SJSA1 (cell line): ENCODE results near the gene MS4A1. TPM values are rescaled to one million over a fixed set of nuclear protein-coding genes. Genes with fewer than 3 reads are reported as not detected.

Experiments used
- DNase-seq, 2 experiments: peaks; one replicate each; pipeline ENCODE4 v3.0.0-alpha.2; 2015 to 2020; ENCODE audit warnings: low spot score in 2 of 2, low read depth in 1 of 2
- H3K27ac ChIP-seq: fragments of 250-450 bp; sonication (Bioruptor Pico); 2 replicates; pipeline ENCODE4 v1.5.1; 2020; ENCODE audit warnings: mild to moderate bottlenecking, moderate library complexity
- H3K27me3 ChIP-seq: fragments of 250-450 bp; sonication (Bioruptor Pico); replicated peaks from 2 replicates; pipeline ENCODE4 v1.5.1; 2020; ENCODE audit warnings: mild to moderate bottlenecking, moderate library complexity
- H3K36me3 ChIP-seq: fragments of 250-450 bp; sonication (Bioruptor Pico); 2 replicates; pipeline ENCODE4 v1.5.1; 2020; ENCODE audit warnings: mild to moderate bottlenecking
- H3K4me1 ChIP-seq: fragments of 250-450 bp; sonication (Bioruptor Pico); replicated peaks from 2 replicates; pipeline ENCODE4 v1.6.1; 2021; ENCODE audit warnings: mild to moderate bottlenecking
- H3K4me3 ChIP-seq: fragments of 250-450 bp; sonication (Bioruptor Pico); 2 replicates; pipeline ENCODE4 v1.5.1; 2020; ENCODE audit warnings: mild to moderate bottlenecking
- H3K9me3 ChIP-seq: fragments of 250-450 bp; sonication (Bioruptor Pico); replicated peaks from 2 replicates; pipeline ENCODE4 v1.5.1; 2020; ENCODE audit warnings: mild to moderate bottlenecking
- total RNA-seq: library from RNA; depleted of rRNA; stranded (reverse); fragments of >200 nt; shearing (Covaris generic); gene quantifications from 2 replicates; pipeline ENCODE4 v1.2.3, GENCODE V29; 2014; rRNA removed

Gene MS4A1
- total RNA-seq, 1 experiment from 2014 or later: not detected

DNA sequence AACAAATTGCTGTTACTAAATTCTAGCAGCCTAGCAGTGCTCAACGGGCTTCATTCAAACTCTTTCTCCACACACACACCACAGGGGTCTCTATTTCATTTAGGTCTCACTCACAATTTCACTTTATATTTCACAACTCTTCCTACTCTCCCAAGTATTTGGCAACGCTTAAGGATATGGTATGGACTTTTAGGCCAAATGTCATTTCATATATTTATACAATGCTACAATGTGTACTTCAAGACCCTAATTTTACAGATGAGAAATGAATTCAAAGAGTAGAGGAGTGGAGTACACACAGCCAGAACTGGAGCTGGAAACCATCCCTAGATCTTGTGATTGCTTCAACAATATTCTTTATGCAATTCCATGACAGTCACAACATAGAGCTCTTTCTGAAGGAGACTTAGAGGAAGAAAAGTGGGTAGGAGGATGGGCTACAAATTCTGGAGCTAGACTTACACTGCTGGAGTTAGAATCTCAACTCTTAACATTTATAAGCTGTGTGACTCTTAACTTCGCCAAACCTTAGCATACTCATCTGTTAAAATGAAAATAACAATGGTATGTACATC is 57.1 kb downstream of the MS4A1 start:
- H3K36me3 ChIP-seq: no peaks in the 10 kb centered on the region
- no peaks in the 10 kb centered on the region for H3K4me1 ChIP-seq
- no peak for DNase-seq
- no peak overlapping the region for H3K27ac ChIP-seq
- no peak overlapping the region for H3K4me3 ChIP-seq
- peaks cover 14% of the 10 kb centered on the region; the same call in 1 of the 2 replicates for H3K27me3 ChIP-seq
- no peaks in the 10 kb centered on the region for H3K9me3 ChIP-seq

DNA sequence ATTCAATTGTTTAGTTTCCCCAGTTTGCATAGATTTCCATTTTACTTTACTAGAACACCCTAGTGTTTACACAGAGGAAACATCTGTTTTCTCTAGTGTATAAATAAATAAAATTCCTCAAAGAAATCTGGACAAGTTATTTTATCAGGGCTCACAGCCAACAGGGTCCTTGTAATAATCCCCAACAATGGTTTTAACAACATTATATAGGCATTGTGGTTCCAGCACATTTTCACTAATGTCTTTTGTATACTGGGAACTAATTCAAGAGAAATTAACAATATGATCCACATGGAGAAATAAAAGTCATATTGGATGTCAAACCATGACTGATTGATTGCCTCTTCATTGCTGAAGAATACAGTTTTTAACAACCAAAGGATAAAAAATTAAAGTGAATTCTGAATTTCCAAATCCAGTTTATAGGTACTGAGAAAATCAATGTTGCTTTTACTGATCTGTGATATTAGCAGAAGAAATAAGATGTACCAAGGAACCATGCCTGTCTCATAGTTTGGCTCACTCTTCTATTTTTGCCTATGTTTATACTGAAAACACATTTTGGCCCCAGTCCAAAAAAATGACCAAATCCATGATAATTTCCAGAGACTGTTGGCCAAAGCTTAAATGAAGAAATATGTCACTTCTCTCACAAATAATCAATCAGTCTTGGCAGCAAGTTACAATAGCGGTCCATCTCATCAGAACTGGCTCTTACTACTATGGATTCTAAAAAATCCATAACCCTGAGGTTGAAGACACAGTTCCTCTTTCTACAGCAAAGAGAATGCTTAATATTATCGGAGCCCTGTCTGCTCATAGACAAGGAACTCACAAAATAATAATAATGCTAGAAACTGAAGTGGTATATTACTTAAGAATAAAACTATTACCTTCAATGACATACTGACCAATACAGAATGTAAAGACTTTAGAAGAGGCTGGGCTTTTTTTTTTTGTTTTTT is 58.1 kb downstream of the MS4A1 start:
- no peak for DNase-seq
- Histone ChIP-seq H3K9me3 (no peaks in the 10 kb centered on the region), H3K27me3 (peaks cover 4% of the 10 kb centered on the region; the same call in 1 of the 2 replicates), H3K36me3 (no peaks in the 10 kb centered on the region), H3K4me1 (no peaks in the 10 kb centered on the region), H3K4me3 (no peak overlapping the region), H3K27ac (no peak overlapping the region)

DNA sequence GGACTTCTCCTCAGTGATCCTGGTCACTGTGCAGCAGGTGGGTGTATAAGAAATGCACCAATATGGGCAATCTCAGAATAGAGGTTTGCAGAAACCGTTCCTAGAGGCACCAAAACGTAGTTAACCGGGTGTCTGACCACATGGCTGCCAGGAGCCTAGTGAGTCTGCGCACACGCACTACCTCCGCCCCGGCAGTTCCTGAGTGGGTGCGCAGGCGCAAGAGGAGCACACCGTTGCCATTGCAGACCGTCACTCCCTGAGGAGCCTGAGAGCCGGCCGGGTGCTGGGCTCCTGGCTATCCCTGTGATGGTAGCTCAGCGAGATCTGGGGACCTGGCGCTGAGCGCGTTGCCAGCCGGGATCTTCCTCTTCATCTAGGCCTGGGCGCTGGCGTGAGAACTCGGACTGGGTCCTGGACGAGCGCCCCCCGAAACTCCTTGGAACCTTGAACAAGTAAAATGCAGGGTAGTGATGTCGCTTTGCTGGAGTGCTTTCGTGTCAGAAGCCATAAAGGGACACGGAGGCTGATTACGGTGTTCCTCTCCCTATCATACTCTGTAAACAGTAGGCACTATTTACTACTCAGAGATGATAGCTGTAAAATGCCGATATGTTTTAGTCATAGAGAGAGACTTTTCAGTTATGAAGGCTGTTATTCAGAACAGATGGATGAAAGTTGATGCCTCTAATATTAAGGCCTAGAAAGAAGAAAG is 59.7 kb downstream of the MS4A1 start, which contains the start of gene MS4A13:
TSS of gene MS4A13 (plus strand) at position 249 of the 712 bp plus-strand sequence. CDS start 2,692 bp downstream, outside the sequence.
- peak in 1 of 2 experiments; percentile 43 for DNase-seq
- no peaks in the 10 kb centered on the region for H3K4me1 ChIP-seq
- no peak within 1 kb of the TSS for H3K27ac ChIP-seq
- no peaks in the 10 kb centered on the region for H3K9me3 ChIP-seq
- no peaks in the 10 kb centered on the region for H3K36me3 ChIP-seq
- peaks cover 4% of the 10 kb centered on the region; the same call in 1 of the 2 replicates for H3K27me3 ChIP-seq
- no peak within 1 kb of the TSS for H3K4me3 ChIP-seq

Other genes with a start within 250 kb of the MS4A1 start
- gene MS4A4E, start 212.7 kb upstream of the MS4A1 start, total RNA-seq: not detected in 2 replicates
- gene MS4A4A, start 175.2 kb upstream of the MS4A1 start, total RNA-seq: 0.18 TPM in 1 of 2 replicates, not detected in the other
- not detected in 2 replicates for gene MS4A6E, start 128.6 kb upstream of the MS4A1 start, total RNA-seq
- gene MS4A7, start 77.3 kb upstream of the MS4A1 start, total RNA-seq: not detected in 2 replicates
- gene MS4A14, start 59.4 kb upstream of the MS4A1 start, total RNA-seq: not detected in 2 replicates
- gene MS4A5, start 26.3 kb upstream of the MS4A1 start, total RNA-seq: not detected in 2 replicates
- gene MS4A12, start 36.9 kb downstream of the MS4A1 start, total RNA-seq: not detected in 2 replicates
- gene MS4A13, start 59.5 kb downstream of the MS4A1 start, total RNA-seq: not detected in 2 replicates
- not detected in 2 replicates for gene MS4A8, start 243.8 kb downstream of the MS4A1 start, total RNA-seq